Measurements from ENCODE around the gene PSD2. TPM values are rescaled to one million over a fixed set of nuclear protein-coding genes. Genes with fewer than 3 reads are reported as not detected.

PSD2 gene
- total RNA-seq, 2 experiments from 2014 or later = 0.08 TPM; not detected in 1

GRCh38 chr5:139856714-139857113 is 61.1 kb downstream of the PSD2 start:
- TF ChIP-seq, protein P1, sequence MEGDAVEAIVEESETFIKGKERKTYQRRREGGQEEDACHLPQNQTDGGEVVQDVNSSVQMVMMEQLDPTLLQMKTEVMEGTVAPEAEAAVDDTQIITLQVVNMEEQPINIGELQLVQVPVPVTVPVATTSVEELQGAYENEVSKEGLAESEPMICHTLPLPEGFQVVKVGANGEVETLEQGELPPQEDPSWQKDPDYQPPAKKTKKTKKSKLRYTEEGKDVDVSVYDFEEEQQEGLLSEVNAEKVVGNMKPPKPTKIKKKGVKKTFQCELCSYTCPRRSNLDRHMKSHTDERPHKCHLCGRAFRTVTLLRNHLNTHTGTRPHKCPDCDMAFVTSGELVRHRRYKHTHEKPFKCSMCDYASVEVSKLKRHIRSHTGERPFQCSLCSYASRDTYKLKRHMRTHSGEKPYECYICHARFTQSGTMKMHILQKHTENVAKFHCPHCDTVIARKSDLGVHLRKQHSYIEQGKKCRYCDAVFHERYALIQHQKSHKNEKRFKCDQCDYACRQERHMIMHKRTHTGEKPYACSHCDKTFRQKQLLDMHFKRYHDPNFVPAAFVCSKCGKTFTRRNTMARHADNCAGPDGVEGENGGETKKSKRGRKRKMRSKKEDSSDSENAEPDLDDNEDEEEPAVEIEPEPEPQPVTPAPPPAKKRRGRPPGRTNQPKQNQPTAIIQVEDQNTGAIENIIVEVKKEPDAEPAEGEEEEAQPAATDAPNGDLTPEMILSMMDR (IDR thresholded peaks at IDR 0.05) = no peak
- Mint-ChIP-seq H3K4me3 (no peak overlapping the region), H3K9me3 (no peaks in the 10 kb centered on the region), H3K36me3 (ENCODE audit: low read depth) (no peaks in the 10 kb centered on the region), H3K27me3 (no peaks in the 10 kb centered on the region), H3K4me1 (ENCODE audit: low read depth) (no peaks in the 10 kb centered on the region), H3K27ac (no peak overlapping the region)
- intact Hi-C loops (cut with DNase I, micrococcal nuclease) = no loop called here
- ChIA-PET CTCF (no interaction called here), POLR2A (no interaction called here)
- Histone ChIP-seq H3K27me3 (ENCODE audit: control insufficient read depth in 1 of 2, insufficient read depth in 2 of 2, low read length in 2 of 2) (no peaks in the 10 kb centered on the region), H3K4me1 (ENCODE audit: insufficient read depth, low read length) (no peaks in the 10 kb centered on the region), H3K9me3 (ENCODE audit: control insufficient read depth in 1 of 2, insufficient read depth in 1 of 2, low read length in 2 of 2) (no peaks in the 10 kb centered on the region), H3K4me3 (ENCODE audit: low read length) (no peak overlapping the region), H3K36me3 (ENCODE audit: insufficient read depth, low read length) (no peaks in the 10 kb centered on the region), H3K27ac (ENCODE audit: low read depth in 1 of 2, low read length in 2 of 2) (no peak overlapping the region)
- ATAC-seq (ENCODE audit: poor library complexity) (no peak), DNase-seq (no peak)

DNA sequence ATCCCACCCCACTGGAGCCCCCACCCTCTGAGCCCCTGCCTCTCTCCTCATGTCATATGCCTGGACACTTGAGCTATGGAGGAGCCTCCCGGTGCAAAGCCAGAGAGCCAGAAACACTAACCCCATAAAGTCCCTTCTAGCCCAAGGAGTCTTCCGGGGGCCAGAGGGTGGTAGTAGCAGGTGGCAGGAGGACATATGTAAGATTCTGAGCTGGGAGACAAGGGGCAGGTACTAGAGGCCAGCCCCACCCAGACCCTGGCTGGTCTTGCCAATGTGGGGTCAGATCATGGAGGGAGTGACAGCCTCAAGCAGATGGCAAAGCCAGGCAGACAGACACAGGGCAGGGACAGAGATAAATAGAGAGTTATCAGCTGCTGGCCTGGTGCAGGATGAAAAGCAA is 63.4 kb downstream of the PSD2 start:
- ChIA-PET CTCF (interaction anchor here (0.6 to 1.4 kb wide), 2 partner anchors 94 to 1546 kb away, joined by 3 to 4 read pairs; no protein-coding TSS in a partner anchor), POLR2A (no interaction called here)
- DNase-seq = no peak
- no peaks in the 10 kb centered on the region for H3K36me3 ChIP-seq (ENCODE audit: insufficient read depth, low read length)
- Mint-ChIP-seq H3K4me3 (no peak overlapping the region), H3K9me3 (no peaks in the 10 kb centered on the region), H3K27ac (no peak overlapping the region), H3K27me3 (no peaks in the 10 kb centered on the region), H3K36me3 (ENCODE audit: low read depth) (no peaks in the 10 kb centered on the region), H3K4me1 (ENCODE audit: low read depth) (no peaks in the 10 kb centered on the region)
- ATAC-seq (ENCODE audit: poor library complexity) = no peak
- H3K9me3 ChIP-seq (ENCODE audit: control insufficient read depth in 1 of 2, insufficient read depth in 1 of 2, low read length in 2 of 2) = no peaks in the 10 kb centered on the region
- no peak overlapping the region for H3K4me3 ChIP-seq (ENCODE audit: low read length)
- H3K27me3 ChIP-seq (ENCODE audit: control insufficient read depth in 1 of 2, insufficient read depth in 2 of 2, low read length in 2 of 2) = peaks cover 0 to 1% of the 10 kb centered on the region in 2 experiments
- H3K4me1 ChIP-seq (ENCODE audit: insufficient read depth, low read length) = no peaks in the 10 kb centered on the region
- no peak overlapping the region for H3K27ac ChIP-seq (ENCODE audit: low read depth in 1 of 2, low read length in 2 of 2)
- TF ChIP-seq, protein P1 (IDR thresholded peaks at IDR 0.05) = no peak
- intact Hi-C loops (cut with DNase I, micrococcal nuclease) = no loop called here

GRCh38 chr5:139861021-139861888 is 65.6 kb downstream of the PSD2 start:
- TF ChIP-seq, protein P1 (IDR thresholded peaks at IDR 0.05) = no peak
- Mint-ChIP-seq H3K4me3 (no peak overlapping the region), H3K9me3 (no peaks in the 10 kb centered on the region), H3K27ac (no peak overlapping the region), H3K27me3 (peaks cover 3% of the 10 kb centered on the region), H3K4me1 (ENCODE audit: low read depth) (no peaks in the 10 kb centered on the region), H3K36me3 (ENCODE audit: low read depth) (no peaks in the 10 kb centered on the region)
- Histone ChIP-seq H3K36me3 (ENCODE audit: insufficient read depth, low read length) (no peaks in the 10 kb centered on the region), H3K27ac (ENCODE audit: low read depth in 1 of 2, low read length in 2 of 2) (no peak overlapping the region), H3K4me3 (ENCODE audit: low read length) (no peak overlapping the region), H3K9me3 (ENCODE audit: control insufficient read depth in 1 of 2, insufficient read depth in 1 of 2, low read length in 2 of 2) (no peaks in the 10 kb centered on the region), H3K27me3 (ENCODE audit: control insufficient read depth in 1 of 2, insufficient read depth in 2 of 2, low read length in 2 of 2) (peaks cover 6 to 9% of the 10 kb centered on the region in 2 experiments), H3K4me1 (ENCODE audit: insufficient read depth, low read length) (no peaks in the 10 kb centered on the region)
- CTCF ChIA-PET = interaction anchor here (0.9 to 1.6 kb wide), 3 partner anchors 74 to 96 kb away, joined by 3 to 6 read pairs (median 5); no protein-coding TSS in a partner anchor
- ATAC-seq (ENCODE audit: poor library complexity) = no peak
- no peak for DNase-seq
- intact Hi-C loops (cut with DNase I, micrococcal nuclease) = no loop called here
- POLR2A ChIA-PET = no interaction called here
